ENCODE results near the gene PJA1.

The PJA1 gene

GRCh38 chrX:69156638-69157037 lies 8.6 kb downstream of the PJA1 start:
- TF ChIP-seq ZNF274 (IDR thresholded peaks at IDR 0.05; ENCODE audit: low read depth, low read length): no peak
- H3K4me3 ChIP-seq (ENCODE audit: low read length): no peak overlapping the region

GRCh38 chrX:69155786-69156520 lies 9.3 kb downstream of the PJA1 start:
- H3K4me3 ChIP-seq (ENCODE audit: low read length): no peak overlapping the region

GRCh38 chrX:69154051-69154450 lies 11.2 kb downstream of the PJA1 start:
- H3K4me3 ChIP-seq (ENCODE audit: low read length): no peak overlapping the region
- TF ChIP-seq ZNF274 (IDR thresholded peaks at IDR 0.05; ENCODE audit: low read depth, low read length): no peak

More at GRCh38 chrX:69155786-69156520, 9.3 kb downstream of the PJA1 start:
- no peak for TF ChIP-seq ZNF274 (IDR thresholded peaks at IDR 0.05; ENCODE audit: low read depth, low read length)

- H3K4me3 ChIP-seq (ENCODE audit: low read length): no peak overlapping the region
- TF ChIP-seq ZNF274 (IDR thresholded peaks at IDR 0.05; ENCODE audit: low read depth, low read length): no peak
Measured at GRCh38 chrX:69153060-69153730, 12.1 kb downstream of the PJA1 start.

GRCh38 chrX:69152417-69152841 lies 12.8 kb downstream of the PJA1 start:
- H3K4me3 ChIP-seq (ENCODE audit: low read length): no peak overlapping the region
- no peak for TF ChIP-seq ZNF274 (IDR thresholded peaks at IDR 0.05; ENCODE audit: low read depth, low read length)

- H3K4me3 ChIP-seq (ENCODE audit: low read length): no peak overlapping the region
- TF ChIP-seq ZNF274 (IDR thresholded peaks at IDR 0.05; ENCODE audit: low read depth, low read length): no peak
Measured at GRCh38 chrX:69151866-69152284, 13.4 kb downstream of the PJA1 start.

- no peak for TF ChIP-seq ZNF274 (IDR thresholded peaks at IDR 0.05; ENCODE audit: low read depth, low read length)
- no peak overlapping the region for H3K4me3 ChIP-seq (ENCODE audit: low read length)
Measured at GRCh38 chrX:69150281-69150960, 14.8 kb downstream of the PJA1 start.

GRCh38 chrX:69149466-69150280 lies 15.6 kb downstream of the PJA1 start:
- H3K4me3 ChIP-seq (ENCODE audit: low read length): no peak overlapping the region
- no peak for TF ChIP-seq ZNF274 (IDR thresholded peaks at IDR 0.05; ENCODE audit: low read depth, low read length)

- H3K4me3 ChIP-seq (ENCODE audit: low read length): no peak overlapping the region
- TF ChIP-seq ZNF274 (IDR thresholded peaks at IDR 0.05; ENCODE audit: low read depth, low read length): no peak
Measured at GRCh38 chrX:69148946-69149345, 16.3 kb downstream of the PJA1 start.

- H3K4me3 ChIP-seq (ENCODE audit: low read length): no peak overlapping the region
- TF ChIP-seq ZNF274 (IDR thresholded peaks at IDR 0.05; ENCODE audit: low read depth, low read length): no peak
Measured at GRCh38 chrX:69146739-69147138, 18.5 kb downstream of the PJA1 start.

GRCh38 chrX:69145714-69146113 lies 19.5 kb downstream of the PJA1 start:
- H3K4me3 ChIP-seq (ENCODE audit: low read length): no peak overlapping the region
- no peak for TF ChIP-seq ZNF274 (IDR thresholded peaks at IDR 0.05; ENCODE audit: low read depth, low read length)

- H3K4me3 ChIP-seq (ENCODE audit: low read length): no peak overlapping the region
- TF ChIP-seq ZNF274 (IDR thresholded peaks at IDR 0.05; ENCODE audit: low read depth, low read length): no peak
Measured at GRCh38 chrX:69144838-69145680, 20.2 kb downstream of the PJA1 start.

GRCh38 chrX:69143530-69143929 lies 21.7 kb downstream of the PJA1 start:
- no peak overlapping the region for H3K4me3 ChIP-seq (ENCODE audit: low read length)
- no peak for TF ChIP-seq ZNF274 (IDR thresholded peaks at IDR 0.05; ENCODE audit: low read depth, low read length)
